Breast epithelium (tissue), 4 donors: ENCODE data around the gene CALN1. TPM values are rescaled to one million over a fixed set of nuclear protein-coding genes. Genes with fewer than 3 reads are reported as not detected.

Source experiments
- DNase-seq, 2 donors: peaks; one replicate each; pipeline ENCODE4 v3.0.0-alpha.2; 2019; ENCODE audit warnings: low spot score in 2 of 2
- H3K27ac ChIP-seq, 2 donors: fragments of 200-600 bp; sonication (generic) in 1 of 2; one replicate each; pipeline ENCODE4 v1.5.1; 2016 to 2019; ENCODE audit warnings: mild to moderate bottlenecking in 1 of 2
- H3K27me3 ChIP-seq, 2 donors: fragments of 200-600 bp; sonication (generic) in 1 of 2; one replicate each; pipeline versions ENCODE4 v1.5.1 to v1.6.0; 2017 to 2019; ENCODE audit warnings: control low read depth in 1 of 2, mild to moderate bottlenecking in 1 of 2
- H3K36me3 ChIP-seq: fragments of 200-600 bp; one replicate; pipeline ENCODE4 v1.5.1; 2019
- H3K4me1 ChIP-seq, 2 donors: fragments of 200-600 bp; sonication (generic); one replicate each; pipeline ENCODE4 v1.5.1; 2016 to 2019; ENCODE audit warnings: control low read depth in 1 of 2
- H3K4me3 ChIP-seq, 3 donors: fragments of 200-600 bp; sonication (generic); 1 replicate in 2 of 3; 2 replicates in 1 of 3; pipeline ENCODE4 v1.5.1; 2016 to 2019; ENCODE audit warnings: mild to moderate bottlenecking in 3 of 3, moderate library complexity in 2 of 3
- H3K9me3 ChIP-seq, 2 donors: fragments of 200-600 bp; sonication (generic) in 1 of 2; one replicate each; pipeline ENCODE4 v1.5.1; 2016 to 2019; ENCODE audit warnings: control low read depth in 1 of 2
- CTCF ChIP-seq, 3 donors: fragments of 450-650 bp; IDR thresholded peaks; one replicate each; pipeline ENCODE4 v1.5.1; 2016 to 2017; ENCODE audit warnings: antibody characterized with exemption in 3 of 3, mild to moderate bottlenecking in 3 of 3, moderate library complexity in 3 of 3
- POLR2A ChIP-seq: fragments of 450-650 bp; IDR thresholded peaks from one replicate; pipeline ENCODE4 v1.6.1; 2016; ENCODE audit warnings: antibody characterized with exemption, mild to moderate bottlenecking, moderate library complexity
- POLR2AphosphoS5 ChIP-seq, 3 donors: sonication (generic); formaldehyde crosslinking; IDR thresholded peaks; one replicate each; pipeline ENCODE4 v1.6.1; 2017; ENCODE audit warnings: antibody characterized with exemption in 3 of 3
- intact Hi-C: fragments of 100-400 bp; cut with DNase I; formaldehyde crosslinking; loops from one replicate; pipeline ENCODE4 v1.15.1; 2023; ENCODE audit warnings: low total_unique reads
- total RNA-seq, 3 donors: library from RNA; depleted of rRNA; stranded (reverse); fragments of >200 nt; gene quantifications; one replicate each; pipeline ENCODE4 v1.1.0, GENCODE V29; 2016

CALN1 gene
- total RNA-seq, 3 donors from 2014 or later, result under 0.01 to 0.33 (median 0.15) TPM

GRCh38 chr7:72243329-72243728, 168.8 kb downstream of the CALN1 start:
- no peak for TF ChIP-seq POLR2A
- TF ChIP-seq POLR2AphosphoS5 (IDR thresholded peaks at IDR 0.05), result no peak
- no peak for TF ChIP-seq CTCF (IDR thresholded peaks at IDR 0.05)
- Histone ChIP-seq H3K36me3 (no peaks in the 10 kb centered on the region), H3K4me3 (no peak overlapping the region), H3K27me3 (no peaks in the 10 kb centered on the region), H3K4me1 (no peaks in the 10 kb centered on the region), H3K9me3 (peaks cover 4 to 10% of the 10 kb centered on the region in 2 donors), H3K27ac (no peak overlapping the region)
- DNase-seq, result no peak
- intact Hi-C loops, result no loop called here

DNA sequence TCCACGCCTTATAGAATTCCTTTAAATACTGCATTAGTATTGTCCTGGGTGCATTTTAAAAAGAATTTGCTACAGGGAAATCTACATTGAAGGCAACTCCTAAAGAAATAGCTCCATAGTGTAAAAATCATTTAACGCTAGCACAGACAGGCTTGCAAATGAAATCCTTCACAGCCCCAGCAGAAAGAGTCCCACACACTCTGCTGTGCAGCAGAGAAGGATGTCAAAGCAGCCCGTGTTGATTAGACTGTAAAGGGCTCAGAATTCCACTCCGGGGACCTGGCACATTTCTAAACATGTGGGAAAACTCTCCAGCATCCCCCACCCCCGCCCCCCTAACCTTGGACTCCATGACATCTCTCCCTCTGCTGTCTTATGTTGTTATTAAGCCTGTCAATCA, 176.8 kb downstream of the CALN1 start:
- H3K27me3 ChIP-seq, result no peaks in the 10 kb centered on the region
- H3K27ac ChIP-seq, result no peak overlapping the region
- TF ChIP-seq CTCF (IDR thresholded peaks at IDR 0.05) (no peak), POLR2A (no peak), POLR2AphosphoS5 (IDR thresholded peaks at IDR 0.05) (no peak)
- H3K36me3 ChIP-seq, result no peaks in the 10 kb centered on the region
- DNase-seq, result no peak
- no peak overlapping the region for H3K4me3 ChIP-seq
- no peaks in the 10 kb centered on the region for H3K9me3 ChIP-seq
- intact Hi-C loops, result no loop called here
- H3K4me1 ChIP-seq, result no peaks in the 10 kb centered on the region

DNA sequence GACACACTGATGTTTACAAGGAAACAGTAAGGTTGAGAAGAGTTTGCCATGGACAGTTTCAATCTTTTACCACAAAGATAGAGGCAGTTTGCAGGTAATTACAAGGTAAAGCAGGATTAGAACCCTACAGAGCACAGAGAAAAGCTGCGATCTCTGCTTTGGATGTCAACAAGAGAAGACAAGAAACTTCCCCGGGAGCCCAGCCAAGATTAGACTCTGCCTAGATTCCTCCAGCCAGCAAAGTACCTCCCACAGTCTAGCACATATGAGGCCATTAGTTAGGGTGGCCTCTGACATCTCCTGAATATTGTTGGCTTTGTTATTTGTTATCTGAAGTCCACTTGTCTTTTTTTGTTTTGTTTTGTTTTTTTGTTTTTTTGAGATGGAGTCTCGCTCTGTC, 178.1 kb downstream of the CALN1 start:
- no peak for TF ChIP-seq POLR2A
- no peak for TF ChIP-seq CTCF (IDR thresholded peaks at IDR 0.05)
- no peak for TF ChIP-seq POLR2AphosphoS5 (IDR thresholded peaks at IDR 0.05)
- H3K27me3 ChIP-seq, result no peaks in the 10 kb centered on the region
- no peaks in the 10 kb centered on the region for H3K4me1 ChIP-seq
- H3K9me3 ChIP-seq, result no peaks in the 10 kb centered on the region
- intact Hi-C loops, result no loop called here
- no peaks in the 10 kb centered on the region for H3K36me3 ChIP-seq
- H3K4me3 ChIP-seq, result no peak overlapping the region
- no peak for DNase-seq
- H3K27ac ChIP-seq, result no peak overlapping the region

DNA sequence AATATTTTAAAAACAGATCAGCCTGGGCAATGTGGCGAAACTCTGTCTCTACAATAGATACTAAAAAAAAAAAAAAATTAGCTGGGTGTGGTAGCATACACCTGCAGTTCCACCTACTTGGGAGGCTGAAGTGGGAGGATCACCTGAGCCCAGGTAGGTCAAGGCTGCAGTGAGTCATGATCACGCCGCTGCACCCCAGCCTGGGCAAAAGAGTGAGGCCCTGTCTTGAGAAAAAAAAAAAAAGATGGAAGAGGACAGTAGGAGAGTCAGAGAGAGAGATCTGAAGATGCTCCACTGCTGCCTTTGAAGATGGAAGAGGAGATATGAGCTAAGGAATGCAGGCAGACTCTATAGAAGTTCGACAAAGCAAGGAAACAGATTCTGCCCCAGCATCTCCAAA, 181.9 kb downstream of the CALN1 start:
- TF ChIP-seq CTCF (IDR thresholded peaks at IDR 0.05) (no peak), POLR2A (no peak), POLR2AphosphoS5 (IDR thresholded peaks at IDR 0.05) (no peak)
- no peak overlapping the region for H3K4me3 ChIP-seq
- DNase-seq, result no peak
- no peaks in the 10 kb centered on the region for H3K36me3 ChIP-seq
- H3K27me3 ChIP-seq, result no peaks in the 10 kb centered on the region
- intact Hi-C loops, result no loop called here
- peaks cover 0 to 4% of the 10 kb centered on the region in 2 donors for H3K9me3 ChIP-seq
- no peak overlapping the region for H3K27ac ChIP-seq
- no peaks in the 10 kb centered on the region for H3K4me1 ChIP-seq

GRCh38 chr7:72223351-72223750, 188.8 kb downstream of the CALN1 start:
- Histone ChIP-seq H3K4me3 (no peak overlapping the region), H3K36me3 (no peaks in the 10 kb centered on the region), H3K9me3 (peaks cover 0 to 9% of the 10 kb centered on the region in 2 donors), H3K27ac (no peak overlapping the region), H3K27me3 (no peaks in the 10 kb centered on the region), H3K4me1 (no peaks in the 10 kb centered on the region)
- no peak for DNase-seq
- TF ChIP-seq POLR2AphosphoS5 (IDR thresholded peaks at IDR 0.05) (no peak), CTCF (IDR thresholded peaks at IDR 0.05) (no peak), POLR2A (no peak)
- intact Hi-C loops, result no loop called here
